ENCODE data around the gene ARHGAP15. TPM values are rescaled to one million over a fixed set of nuclear protein-coding genes. Genes with fewer than 3 reads are reported as not detected.

ARHGAP15 gene
- total RNA-seq, 2 donors from 2014 or later: 0.86 TPM; not detected in 1

- TF ChIP-seq, protein P1, sequence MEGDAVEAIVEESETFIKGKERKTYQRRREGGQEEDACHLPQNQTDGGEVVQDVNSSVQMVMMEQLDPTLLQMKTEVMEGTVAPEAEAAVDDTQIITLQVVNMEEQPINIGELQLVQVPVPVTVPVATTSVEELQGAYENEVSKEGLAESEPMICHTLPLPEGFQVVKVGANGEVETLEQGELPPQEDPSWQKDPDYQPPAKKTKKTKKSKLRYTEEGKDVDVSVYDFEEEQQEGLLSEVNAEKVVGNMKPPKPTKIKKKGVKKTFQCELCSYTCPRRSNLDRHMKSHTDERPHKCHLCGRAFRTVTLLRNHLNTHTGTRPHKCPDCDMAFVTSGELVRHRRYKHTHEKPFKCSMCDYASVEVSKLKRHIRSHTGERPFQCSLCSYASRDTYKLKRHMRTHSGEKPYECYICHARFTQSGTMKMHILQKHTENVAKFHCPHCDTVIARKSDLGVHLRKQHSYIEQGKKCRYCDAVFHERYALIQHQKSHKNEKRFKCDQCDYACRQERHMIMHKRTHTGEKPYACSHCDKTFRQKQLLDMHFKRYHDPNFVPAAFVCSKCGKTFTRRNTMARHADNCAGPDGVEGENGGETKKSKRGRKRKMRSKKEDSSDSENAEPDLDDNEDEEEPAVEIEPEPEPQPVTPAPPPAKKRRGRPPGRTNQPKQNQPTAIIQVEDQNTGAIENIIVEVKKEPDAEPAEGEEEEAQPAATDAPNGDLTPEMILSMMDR (conservative IDR thresholded peaks at IDR 0.05): no peak
- H3K9me3 Mint-ChIP-seq: no peaks in the 10 kb centered on the region
These were observed 171.3 kb downstream of the ARHGAP15 start for GRCh38 chr2:143300536-143300935.

DNA sequence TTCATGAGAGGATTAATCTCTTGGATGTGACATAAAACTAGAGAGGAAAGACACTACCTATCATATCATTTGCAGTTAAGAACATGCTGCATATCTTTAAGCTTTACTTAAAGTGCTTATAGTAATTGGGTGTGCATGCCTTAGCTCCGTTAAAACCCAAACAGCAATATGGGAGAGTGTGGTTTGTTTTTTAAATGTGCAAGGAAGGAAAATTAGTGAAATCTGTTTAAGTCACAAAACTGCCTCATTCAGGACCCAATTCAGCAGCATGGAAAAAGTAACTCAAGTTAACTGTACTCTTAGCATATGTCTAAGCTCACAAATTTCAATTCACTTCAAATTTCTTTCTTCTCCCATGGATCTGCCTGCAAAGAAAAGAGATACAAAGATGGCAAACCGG lies 182.2 kb downstream of the ARHGAP15 start:
- no peak overlapping the region for H3K4me3 ChIP-seq (ENCODE audit: low read length)
- TF ChIP-seq, protein P1 (conservative IDR thresholded peaks at IDR 0.05): no peak
- Mint-ChIP-seq H3K27me3 (ENCODE audit: insufficient read depth) (no peaks in the 10 kb centered on the region), H3K9me3 (no peaks in the 10 kb centered on the region), H3K36me3 (ENCODE audit: low read depth) (no peaks in the 10 kb centered on the region), H3K27ac (no peak overlapping the region), H3K4me1 (no peaks in the 10 kb centered on the region), H3K4me3 (no peak overlapping the region)
- H3K4me1 ChIP-seq (ENCODE audit: control insufficient read depth, insufficient read depth, low read length): no peaks in the 10 kb centered on the region
- no peak overlapping the region for H3K27ac ChIP-seq (ENCODE audit: low read depth, low read length)
- H3K9ac ChIP-seq (ENCODE audit: extremely low read depth, low read length, poor library complexity, severe bottlenecking): no peak overlapping the region
- WGBS, 2 experiments (ENCODE audit: insufficient coverage in 1 of 2, insufficient read length in 1 of 2): 78 to 87% methylated on average over 1 to 2 of the region's 2 CpGs
- no peaks in the 10 kb centered on the region for H3K27me3 ChIP-seq (ENCODE audit: control insufficient read depth, insufficient read depth, low read length, poor library complexity, severe bottlenecking)
- no peaks in the 10 kb centered on the region for H3K9me3 ChIP-seq (ENCODE audit: control insufficient read depth, low read length)
- no peaks in the 10 kb centered on the region for H3K36me3 ChIP-seq (ENCODE audit: control insufficient read depth, insufficient read depth, low read length)
- no peak for DNase-seq

More at GRCh38 chr2:143300536-143300935, 171.3 kb downstream of the ARHGAP15 start:
- Histone ChIP-seq H3K9ac (ENCODE audit: extremely low read depth, low read length, poor library complexity, severe bottlenecking) (no peak overlapping the region), H3K27ac (ENCODE audit: low read depth, low read length) (no peak overlapping the region), H3K4me1 (ENCODE audit: control insufficient read depth, insufficient read depth, low read length) (no peaks in the 10 kb centered on the region), H3K27me3 (ENCODE audit: control insufficient read depth, insufficient read depth, low read length, poor library complexity, severe bottlenecking) (no peaks in the 10 kb centered on the region), H3K4me3 (ENCODE audit: low read length) (no peak overlapping the region), H3K36me3 (ENCODE audit: control insufficient read depth, insufficient read depth, low read length) (no peaks in the 10 kb centered on the region), H3K9me3 (ENCODE audit: control insufficient read depth, low read length) (no peaks in the 10 kb centered on the region)
- Mint-ChIP-seq H3K27me3 (ENCODE audit: insufficient read depth) (no peaks in the 10 kb centered on the region), H3K4me1 (no peaks in the 10 kb centered on the region), H3K27ac (no peak overlapping the region), H3K4me3 (no peak overlapping the region), H3K36me3 (ENCODE audit: low read depth) (no peaks in the 10 kb centered on the region)
- no peak for DNase-seq

- Mint-ChIP-seq H3K4me3 (no peak overlapping the region), H3K27ac (no peak overlapping the region), H3K36me3 (ENCODE audit: low read depth) (no peaks in the 10 kb centered on the region), H3K9me3 (no peaks in the 10 kb centered on the region), H3K4me1 (no peaks in the 10 kb centered on the region), H3K27me3 (ENCODE audit: insufficient read depth) (no peaks in the 10 kb centered on the region)
- 91 to 93% methylated on average over 3 to 4 of the region's 4 CpGs for WGBS, 2 experiments (ENCODE audit: insufficient coverage in 1 of 2, insufficient read length in 1 of 2)
- no peaks in the 10 kb centered on the region for H3K9me3 ChIP-seq (ENCODE audit: control insufficient read depth, low read length)
- no peaks in the 10 kb centered on the region for H3K4me1 ChIP-seq (ENCODE audit: control insufficient read depth, insufficient read depth, low read length)
- TF ChIP-seq, protein P1 (conservative IDR thresholded peaks at IDR 0.05): no peak
- no peak overlapping the region for H3K9ac ChIP-seq (ENCODE audit: extremely low read depth, low read length, poor library complexity, severe bottlenecking)
- H3K27me3 ChIP-seq (ENCODE audit: control insufficient read depth, insufficient read depth, low read length, poor library complexity, severe bottlenecking): no peaks in the 10 kb centered on the region
- no peak for DNase-seq
- no peak overlapping the region for H3K27ac ChIP-seq (ENCODE audit: low read depth, low read length)
- no peaks in the 10 kb centered on the region for H3K36me3 ChIP-seq (ENCODE audit: control insufficient read depth, insufficient read depth, low read length)
- H3K4me3 ChIP-seq (ENCODE audit: low read length): no peak overlapping the region
These were observed 183.2 kb downstream of the ARHGAP15 start for GRCh38 chr2:143312441-143312840.
